Stomach (tissue), 4 donors: ENCODE measurements around the gene KLK5.

Experiments
- CTCF ChIP-seq, 7 experiments: fragments of 450-650 bp in 4 of 7; fragments of 200-600 bp in 3 of 7; sonication (generic) in 3 of 7; IDR thresholded peaks; one replicate each; pipeline ENCODE4 v1.5.1; 2016 to 2019; ENCODE audit warnings: antibody characterized with exemption in 7 of 7, control low read depth in 2 of 7, mild to moderate bottlenecking in 1 of 7
- POLR2A ChIP-seq, 4 donors: fragments of 450-650 bp; IDR thresholded peaks; one replicate each; pipeline ENCODE4 v1.6.1; 2016; ENCODE audit warnings: antibody characterized with exemption in 4 of 4, control low read depth in 2 of 4, mild to moderate bottlenecking in 1 of 4, moderate library complexity in 1 of 4

DNA sequence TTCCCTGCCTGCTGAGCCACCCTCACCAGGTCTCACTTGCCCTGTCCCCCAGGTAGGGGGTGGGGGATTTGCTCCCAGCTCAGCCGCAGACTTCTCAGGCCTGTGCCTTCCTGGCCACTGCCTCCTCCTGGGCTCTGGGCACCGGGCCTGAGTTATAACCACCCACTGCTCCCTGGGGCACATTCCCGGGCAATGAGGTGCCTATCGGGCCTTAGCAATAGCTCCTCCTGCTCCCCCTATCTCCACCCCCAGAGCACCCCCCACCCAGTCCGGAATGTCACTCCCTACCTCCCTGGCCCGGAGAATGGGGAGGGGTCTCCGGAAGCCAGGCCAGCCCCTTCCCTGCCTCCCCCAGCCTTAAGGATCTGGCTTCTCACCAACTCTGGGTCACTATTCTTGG, at the start of gene KLK5:
- TF ChIP-seq CTCF (IDR thresholded peaks at IDR 0.05) (no peak), POLR2A (IDR thresholded peaks at IDR 0.05) (no peak)
